Keratinocyte (primary cell): ENCODE results near the gene UBXN7. TPM values are rescaled to one million over a fixed set of nuclear protein-coding genes. Genes with fewer than 3 reads are reported as not detected.

ENCODE experiments used
- DNase-seq: peaks from one replicate; pipeline ENCODE4 v3.0.0-alpha.2; 2011; ENCODE audit warnings: low read depth, missing footprints, low spot score
- FAIRE-seq: peaks from 2 replicates; lab custom pipeline; 2011; peaks lifted over from hg19 to GRCh38; lab: Jason Lieb, UNC
- H2AFZ ChIP-seq: 2 replicates; pipeline ENCODE4 v1.6.0; 2012; ENCODE audit warnings: low read length, control low read depth, inconsistent platforms; ENCODE audit not compliant: control insufficient read depth
- H3K27ac ChIP-seq: 2 replicates; pipeline ENCODE4 v1.5.1; 2011; ENCODE audit warnings: low read length; ENCODE audit not compliant: control insufficient read depth, insufficient read depth
- H3K27me3 ChIP-seq: 3 replicates; pipeline ENCODE4 v1.6.0; 2011; ENCODE audit warnings: low read length; ENCODE audit not compliant: control insufficient read depth, insufficient read depth; ENCODE audit errors: extremely low read depth
- H3K36me3 ChIP-seq, 2 experiments: 2 replicates in 1 of 2; 3 replicates in 1 of 2; pipeline ENCODE4 v1.5.1; 2011; ENCODE audit warnings: low read length in 2 of 2, mild to moderate bottlenecking in 1 of 2; ENCODE audit not compliant: control insufficient read depth in 2 of 2, insufficient read depth in 2 of 2; ENCODE audit errors: extremely low read depth in 1 of 2
- H3K4me1 ChIP-seq: 3 replicates; pipeline ENCODE4 v1.5.1; 2011; ENCODE audit warnings: low read length; ENCODE audit not compliant: control insufficient read depth, insufficient read depth; ENCODE audit errors: extremely low read depth
- H3K4me2 ChIP-seq: 3 replicates; pipeline ENCODE4 v1.6.0; 2011; ENCODE audit warnings: low read depth, low read length; ENCODE audit not compliant: control insufficient read depth, insufficient read depth; ENCODE audit errors: extremely low read depth
- H3K4me3 ChIP-seq, 3 experiments: fragments of 200-600 bp in 1 of 3; sonication (generic) in 1 of 3; 2 replicates in 2 of 3; 3 replicates in 1 of 3; pipeline ENCODE4 v1.5.1; 2011 to 2016; ENCODE audit warnings: low read length in 3 of 3, mild to moderate bottlenecking in 3 of 3, control low read depth in 2 of 3, inconsistent platforms in 1 of 3, low read depth in 1 of 3, mixed read lengths in 1 of 3, mixed run types in 1 of 3, moderate library complexity in 1 of 3; ENCODE audit not compliant: control insufficient read depth in 2 of 3, insufficient read depth in 2 of 3; ENCODE audit errors: extremely low read depth in 1 of 3
- H3K79me2 ChIP-seq: 2 replicates; pipeline ENCODE4 v1.6.0; 2012; ENCODE audit warnings: low read length; ENCODE audit not compliant: control insufficient read depth, insufficient read depth
- H3K9ac ChIP-seq: 3 replicates; pipeline ENCODE4 v1.6.0; 2011; ENCODE audit warnings: low read length; ENCODE audit not compliant: control insufficient read depth, insufficient read depth; ENCODE audit errors: extremely low read depth
- H3K9me1 ChIP-seq: 3 replicates; pipeline ENCODE4 v1.6.0; 2011; ENCODE audit warnings: low read length; ENCODE audit not compliant: control insufficient read depth, insufficient read depth; ENCODE audit errors: extremely low read depth
- H3K9me3 ChIP-seq: 2 replicates; pipeline ENCODE4 v1.5.1; 2012; ENCODE audit warnings: low read depth, low read length; ENCODE audit not compliant: control insufficient read depth
- H4K20me1 ChIP-seq: 3 replicates; pipeline ENCODE4 v1.6.0; 2011; ENCODE audit warnings: low read length; ENCODE audit not compliant: control insufficient read depth, insufficient read depth; ENCODE audit errors: extremely low read depth
- EZH2 ChIP-seq: IDR thresholded peaks from one replicate; pipeline ENCODE4 v1.6.1; 2012; ENCODE audit warnings: inconsistent platforms, mild to moderate bottlenecking, low read length, moderate library complexity
- dilution Hi-C: fragments of 300-500 bp; cut with MboI; formaldehyde crosslinking; loops from one replicate; pipeline ENCODE4 v1.7.0; 2020; ENCODE audit warnings: low sequenced_read_pairs; ENCODE audit not compliant: extremely low pct_ligation_motif_present
- polyA plus RNA-seq, 5 experiments: library from polyadenylated mRNA; depleted of rRNA in 3 of 5; stranded (reverse) in 3 of 5; stranded (forward) in 1 of 5; unstranded in 1 of 5; fragments of >200 nt; gene quantifications; 1 replicate in 1 of 5; 2 replicates in 3 of 5; 3 replicates in 1 of 5; pipeline versions ENCODE4 v1.2.1 to v1.2.3, GENCODE V29; 2011 to 2012; ENCODE audit warnings: missing spikeins in 2 of 5, low read depth in 1 of 5, low replicate concordance in 1 of 5
- TF ChIP-seq, protein P1 (sequence below), 3 experiments: IDR thresholded peaks in 1 of 3; conservative IDR thresholded peaks in 1 of 3; optimal IDR thresholded peaks in 1 of 3; 2 replicates in 2 of 3; 3 replicates in 1 of 3; pipeline versions ENCODE3 to v1.5.1; 2011; ENCODE audit warnings: low read length in 3 of 3, mild to moderate bottlenecking in 3 of 3, moderate library complexity in 2 of 3, control low read depth in 1 of 3, inconsistent platforms in 1 of 3; ENCODE audit not compliant: insufficient read depth in 2 of 3; ENCODE audit errors: extremely low read depth in 1 of 3

The UBXN7 gene
- polyA plus RNA-seq, 1 donor (not counting 4 experiments of a cell fraction or from before 2014, with no cell fraction given) = 19.7 TPM

DNA sequence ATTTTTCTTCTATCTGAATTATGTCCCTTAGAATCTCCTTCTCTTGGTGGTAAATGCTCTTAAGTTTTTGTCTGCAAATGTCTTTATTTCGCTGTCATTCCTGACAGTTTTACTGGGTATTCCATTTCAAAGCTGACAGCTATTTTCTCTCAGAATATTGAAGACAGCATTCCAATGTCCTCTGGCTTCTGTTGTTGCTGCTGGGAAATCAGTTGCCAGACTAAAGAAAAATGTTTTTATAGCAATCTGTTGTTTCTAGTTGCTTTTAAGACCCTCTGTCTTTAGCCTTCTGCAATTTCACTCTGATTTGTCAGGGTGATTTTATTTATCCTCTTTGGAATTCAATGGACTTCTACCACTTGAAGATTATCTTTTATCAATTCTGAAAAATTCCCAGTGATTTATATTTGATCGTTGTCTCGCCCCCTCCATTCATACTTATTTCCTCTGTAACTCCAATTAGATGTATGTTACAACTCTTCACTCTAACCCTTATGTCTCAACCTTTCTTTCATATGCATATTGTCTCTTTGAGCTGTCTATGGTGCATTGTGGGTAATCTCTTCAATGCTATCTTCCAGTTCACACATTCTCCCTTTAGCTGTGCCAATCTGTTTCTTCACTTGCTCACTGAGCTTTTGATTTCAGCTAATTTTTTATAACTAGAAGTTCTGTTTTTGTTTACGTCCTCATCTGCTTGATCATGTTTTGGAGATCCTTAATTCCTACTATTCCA is 23.5 kb downstream of the UBXN7 start:
- Histone ChIP-seq H3K9me3 (no peaks in the 10 kb centered on the region), H3K27me3 (no peaks in the 10 kb centered on the region), H2AFZ (no peak overlapping the region), H3K4me2 (no peak overlapping the region), H3K27ac (no peak overlapping the region), H3K36me3 (peaks cover 2 to 4% of the 10 kb centered on the region in 2 experiments), H3K4me1 (no peaks in the 10 kb centered on the region), H3K4me3 (no peak overlapping the region), H3K9me1 (peaks cover 5% of the 10 kb centered on the region), H3K9ac (no peak overlapping the region), H3K79me2 (peaks cover 50% of the 10 kb centered on the region), H4K20me1 (no peaks in the 10 kb centered on the region)
- no peak for DNase-seq
- dilution Hi-C loops = no loop called here
- TF ChIP-seq, protein P1, sequence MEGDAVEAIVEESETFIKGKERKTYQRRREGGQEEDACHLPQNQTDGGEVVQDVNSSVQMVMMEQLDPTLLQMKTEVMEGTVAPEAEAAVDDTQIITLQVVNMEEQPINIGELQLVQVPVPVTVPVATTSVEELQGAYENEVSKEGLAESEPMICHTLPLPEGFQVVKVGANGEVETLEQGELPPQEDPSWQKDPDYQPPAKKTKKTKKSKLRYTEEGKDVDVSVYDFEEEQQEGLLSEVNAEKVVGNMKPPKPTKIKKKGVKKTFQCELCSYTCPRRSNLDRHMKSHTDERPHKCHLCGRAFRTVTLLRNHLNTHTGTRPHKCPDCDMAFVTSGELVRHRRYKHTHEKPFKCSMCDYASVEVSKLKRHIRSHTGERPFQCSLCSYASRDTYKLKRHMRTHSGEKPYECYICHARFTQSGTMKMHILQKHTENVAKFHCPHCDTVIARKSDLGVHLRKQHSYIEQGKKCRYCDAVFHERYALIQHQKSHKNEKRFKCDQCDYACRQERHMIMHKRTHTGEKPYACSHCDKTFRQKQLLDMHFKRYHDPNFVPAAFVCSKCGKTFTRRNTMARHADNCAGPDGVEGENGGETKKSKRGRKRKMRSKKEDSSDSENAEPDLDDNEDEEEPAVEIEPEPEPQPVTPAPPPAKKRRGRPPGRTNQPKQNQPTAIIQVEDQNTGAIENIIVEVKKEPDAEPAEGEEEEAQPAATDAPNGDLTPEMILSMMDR (optimal IDR thresholded peaks at IDR 0.05 in 1 of 3, IDR thresholded peaks at IDR 0.05 in 1 of 3, conservative IDR thresholded peaks at IDR 0.05 in 1 of 3; ENCODE audit: extremely low read depth in 1 of 3, insufficient read depth in 2 of 3, low read length in 3 of 3) = no peak
- no peak for TF ChIP-seq EZH2
- FAIRE-seq = no peak

DNA sequence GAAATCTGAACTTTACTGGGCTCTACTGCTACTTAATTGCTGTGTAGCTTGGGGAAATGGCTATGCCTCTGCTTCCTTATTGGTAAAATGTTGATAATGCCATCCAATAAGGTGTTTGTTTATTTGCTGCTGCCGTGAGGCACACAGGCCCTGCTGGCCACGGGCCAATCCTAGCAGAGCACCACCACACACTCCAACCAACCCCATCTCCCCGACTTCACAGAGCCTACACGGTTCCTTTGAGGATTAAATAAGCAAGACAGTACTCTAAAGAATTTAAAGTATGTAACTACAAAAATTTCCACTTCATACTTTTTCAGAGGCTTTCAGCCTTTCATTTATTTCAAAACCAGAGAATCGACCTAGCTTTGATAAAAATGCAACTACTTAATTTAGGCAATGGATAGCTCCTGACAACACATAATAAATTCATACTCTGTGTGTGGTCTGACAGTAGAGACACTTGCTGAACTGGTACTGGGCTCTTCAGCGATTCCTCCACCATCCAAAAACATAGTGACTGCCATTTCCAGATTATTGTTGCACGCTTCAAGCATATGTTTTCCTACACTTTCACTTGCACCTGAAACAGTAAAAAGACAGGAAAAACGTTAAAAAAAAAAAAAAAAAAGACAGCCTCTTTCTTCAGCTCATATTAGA is 25.3 kb downstream of the UBXN7 start:
- no peak overlapping the region for H3K27ac ChIP-seq
- peaks cover 34% of the 10 kb centered on the region for H3K79me2 ChIP-seq
- no peak overlapping the region for H3K9ac ChIP-seq
- dilution Hi-C loops = no loop called here
- FAIRE-seq (no peak), DNase-seq (no peak)
- H3K36me3 ChIP-seq = peaks cover 2 to 8% of the 10 kb centered on the region in 2 experiments
- no peaks in the 10 kb centered on the region for H3K27me3 ChIP-seq
- H3K9me1 ChIP-seq = peaks cover 5% of the 10 kb centered on the region
- no peaks in the 10 kb centered on the region for H4K20me1 ChIP-seq
- H2AFZ ChIP-seq = no peak overlapping the region
- no peak for TF ChIP-seq EZH2
- TF ChIP-seq, protein P1 (optimal IDR thresholded peaks at IDR 0.05 in 1 of 3, IDR thresholded peaks at IDR 0.05 in 1 of 3, conservative IDR thresholded peaks at IDR 0.05 in 1 of 3; ENCODE audit: extremely low read depth in 1 of 3, insufficient read depth in 2 of 3, low read length in 3 of 3) = no peak
- no peaks in the 10 kb centered on the region for H3K4me1 ChIP-seq
- H3K9me3 ChIP-seq = no peaks in the 10 kb centered on the region
- no peak overlapping the region for H3K4me2 ChIP-seq
- no peak overlapping the region for H3K4me3 ChIP-seq
